Amniotic stem cell (primary cell): ENCODE measurements around the gene SETD4.

Source experiments
- DNase-seq: peaks from one replicate; lab custom pipeline; 2025; lab: John Stamatoyannopoulos, UW

The SETD4 gene

GRCh38 chr21:36045993-36046392 is 14.3 kb downstream of the SETD4 start:
- DNase-seq, result no peak

- DNase-seq, result no peak
These were observed 16.3 kb downstream of the SETD4 start for GRCh38 chr21:36044056-36044455.

GRCh38 chr21:36041910-36042309 is 18.4 kb downstream of the SETD4 start:
- DNase-seq, result no peak

DNA sequence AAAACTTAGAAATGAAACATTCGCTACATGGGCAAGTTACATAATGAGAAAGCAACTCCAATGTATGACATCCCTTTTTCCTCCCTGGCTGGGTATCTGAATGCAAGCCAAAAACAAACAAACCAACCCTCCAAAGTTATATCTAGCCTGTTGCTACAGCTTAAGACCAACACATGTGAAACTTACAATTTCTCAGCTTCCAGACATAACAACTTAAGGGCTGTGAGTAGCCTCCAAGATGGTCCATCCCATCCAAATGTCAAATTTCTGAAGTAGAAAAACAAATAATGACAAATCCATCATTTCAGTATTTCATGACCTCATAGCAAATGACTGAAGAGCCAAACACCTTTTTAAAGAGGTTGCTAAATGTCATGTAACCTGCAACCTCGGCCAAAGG is 19.9 kb downstream of the SETD4 start:
- no peak for DNase-seq

- DNase-seq, result no peak
These were observed 20.5 kb downstream of the SETD4 start for GRCh38 chr21:36039861-36040260.

DNA sequence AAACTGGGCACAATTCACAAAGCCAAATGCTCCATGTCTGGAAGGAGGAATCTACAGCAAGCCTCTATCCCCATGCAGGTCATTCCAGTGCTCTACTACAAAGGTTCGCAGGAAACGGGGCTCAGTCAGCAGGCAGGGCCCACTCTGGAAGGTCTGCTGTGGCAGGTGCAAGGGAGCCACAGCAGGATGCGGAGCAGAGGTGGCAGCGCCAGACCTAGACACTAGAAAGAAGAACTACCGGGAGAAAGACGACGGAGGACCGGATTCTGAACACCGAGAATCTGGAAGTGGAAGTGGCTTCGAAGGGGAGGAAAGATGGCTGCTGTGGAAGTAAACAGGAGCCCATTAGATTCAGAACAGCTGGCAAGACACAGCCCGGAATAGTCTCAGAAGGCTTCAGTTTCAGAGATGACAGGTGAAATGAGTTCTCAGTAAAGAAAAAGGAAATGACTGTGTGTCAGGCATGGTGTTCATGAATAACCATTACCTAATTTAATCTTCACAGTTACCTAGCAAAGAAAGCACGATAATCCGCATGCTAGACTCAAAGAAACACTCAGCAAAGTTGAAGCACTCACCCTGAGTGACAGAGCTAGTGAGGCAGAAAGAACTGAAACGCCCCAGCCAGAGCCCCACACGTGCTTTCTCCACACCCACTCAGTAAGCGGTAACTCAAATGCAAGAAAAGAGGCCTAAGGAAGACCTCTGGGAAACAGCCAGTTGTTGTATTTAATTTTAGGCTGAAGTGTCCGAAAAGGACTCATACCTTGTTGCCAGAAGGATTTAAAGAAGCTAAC is 21.4 kb downstream of the SETD4 start:
- no peak for DNase-seq

DNA sequence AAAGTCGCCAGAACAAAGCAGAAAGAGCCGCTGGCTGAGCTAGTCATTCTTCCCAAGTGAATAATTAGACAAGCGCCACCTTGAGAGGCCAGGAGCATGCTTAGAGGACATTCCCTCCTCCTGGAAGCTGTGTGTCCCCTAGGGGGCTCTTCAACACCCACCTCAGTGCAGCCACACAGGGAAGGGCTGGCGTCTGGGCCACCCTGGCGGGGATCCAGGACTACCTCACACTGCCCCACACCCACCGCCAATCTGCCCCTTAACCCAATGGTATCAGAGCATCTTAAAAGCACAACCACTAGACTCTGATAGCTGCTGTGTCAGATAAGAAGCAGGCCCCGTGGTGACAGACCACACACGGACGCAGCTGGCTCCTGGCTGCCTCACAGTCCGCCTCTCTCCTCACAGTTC is 24.9 kb downstream of the SETD4 start:
- DNase-seq, result no peak

- no peak for DNase-seq
These were observed 26.0 kb downstream of the SETD4 start for GRCh38 chr21:36034211-36034913.

GRCh38 chr21:36032647-36033406 is 27.5 kb downstream of the SETD4 start:
- no peak for DNase-seq

- no peak for DNase-seq
These were observed 29.6 kb downstream of the SETD4 start for GRCh38 chr21:36030581-36031189.

- DNase-seq, result no peak
These were observed 31.0 kb downstream of the SETD4 start for GRCh38 chr21:36029309-36029708.

GRCh38 chr21:36028127-36029069 is 31.9 kb downstream of the SETD4 start:
- DNase-seq, result peak; percentile 44

DNA sequence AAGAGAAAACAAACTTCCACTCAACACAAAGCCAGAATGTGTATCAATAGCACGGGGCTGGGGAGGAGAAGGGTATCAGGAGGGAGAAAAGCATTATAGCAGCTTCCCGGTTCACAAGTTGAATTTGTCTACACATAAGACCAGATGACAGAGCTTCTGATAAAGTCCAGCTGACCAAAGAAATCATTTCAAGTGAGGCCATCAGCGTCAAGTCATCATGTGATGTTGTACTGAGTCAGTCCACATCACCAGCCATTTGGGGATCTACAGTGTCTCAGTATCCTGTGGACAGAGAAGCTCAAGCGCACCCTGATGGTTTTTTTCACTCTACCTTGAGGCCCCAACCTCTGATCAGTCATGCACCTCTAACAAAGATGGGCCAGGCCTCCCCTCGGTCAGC is 33.0 kb downstream of the SETD4 start:
- DNase-seq, result no peak

DNA sequence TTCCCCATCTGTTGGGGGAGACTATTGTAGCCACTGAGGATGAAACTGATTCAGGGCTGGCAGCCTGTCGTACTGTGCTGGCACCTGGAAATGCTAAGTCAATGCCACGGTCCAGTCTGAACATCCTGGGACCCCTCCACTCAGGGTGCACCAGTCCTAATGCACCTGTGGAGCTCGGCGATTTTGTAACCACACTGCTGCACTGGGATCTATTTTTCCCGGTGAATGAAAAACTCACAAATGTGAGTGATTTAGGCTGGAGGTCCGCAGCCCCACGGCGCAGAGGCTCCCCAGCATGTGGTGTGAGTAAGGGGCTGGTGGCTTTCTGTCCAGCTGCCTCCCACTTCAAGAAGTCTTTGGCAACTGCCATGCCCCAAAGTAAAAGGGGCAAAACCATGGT is 35.5 kb downstream of the SETD4 start:
- no peak for DNase-seq

GRCh38 chr21:36023092-36023480 is 37.2 kb downstream of the SETD4 start:
- DNase-seq, result no peak

DNA sequence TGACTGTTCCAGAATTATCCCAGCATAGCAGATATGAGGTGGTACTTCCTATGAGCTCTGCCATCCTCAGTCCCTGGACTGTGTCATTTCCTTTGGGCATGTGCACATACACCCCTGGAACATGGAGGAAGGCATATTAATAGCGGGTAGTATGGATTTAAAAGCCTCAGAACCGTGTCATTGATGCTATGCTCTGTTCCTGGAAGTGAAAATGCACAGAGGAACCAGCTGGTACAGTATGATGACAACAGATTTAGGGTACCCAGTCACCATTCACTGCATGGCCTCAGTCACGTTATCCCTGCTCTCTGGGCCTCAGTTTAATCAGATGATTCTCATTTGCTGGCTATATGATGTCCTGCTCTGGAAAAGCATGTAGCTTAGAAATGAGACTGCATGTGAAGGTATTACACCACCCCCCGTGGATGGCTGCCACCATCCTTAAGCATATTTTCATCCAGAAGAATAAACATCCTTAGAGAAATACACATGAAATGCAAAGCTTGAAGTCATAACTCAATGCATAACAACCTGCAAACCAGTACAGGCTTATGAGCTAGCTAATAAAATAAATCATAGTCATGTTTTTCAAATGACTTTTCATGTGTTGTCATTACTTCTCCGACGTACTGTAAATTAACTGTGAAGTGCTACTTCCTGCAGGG is 37.8 kb downstream of the SETD4 start:
- no peak for DNase-seq

DNA sequence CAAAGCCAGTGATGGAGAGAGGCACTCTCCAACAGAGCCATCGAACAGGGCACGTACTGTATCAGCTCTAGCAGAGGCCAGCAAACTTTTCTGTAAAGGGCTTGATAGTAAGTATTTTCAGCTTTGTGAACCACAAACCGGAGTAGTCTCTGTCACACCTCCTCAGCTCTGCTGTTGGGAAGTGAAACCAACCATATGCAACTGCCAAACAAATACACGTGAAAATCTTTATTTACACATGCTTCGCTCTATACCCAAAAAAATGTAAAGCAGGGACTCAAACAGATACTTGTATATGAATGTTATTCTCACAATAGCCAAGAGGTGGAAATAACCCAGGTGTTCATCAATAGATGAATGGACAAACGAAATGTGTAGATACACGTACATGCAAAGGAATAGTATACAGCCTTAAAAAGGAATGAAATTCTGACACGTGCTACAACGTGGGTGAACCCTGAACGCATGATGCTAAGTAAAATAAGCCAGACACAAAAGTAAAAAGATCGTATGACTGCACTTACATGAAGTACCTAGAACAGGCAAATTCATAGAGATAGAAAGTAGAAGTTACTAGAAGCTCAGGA is 39.0 kb downstream of the SETD4 start:
- no peak for DNase-seq

DNA sequence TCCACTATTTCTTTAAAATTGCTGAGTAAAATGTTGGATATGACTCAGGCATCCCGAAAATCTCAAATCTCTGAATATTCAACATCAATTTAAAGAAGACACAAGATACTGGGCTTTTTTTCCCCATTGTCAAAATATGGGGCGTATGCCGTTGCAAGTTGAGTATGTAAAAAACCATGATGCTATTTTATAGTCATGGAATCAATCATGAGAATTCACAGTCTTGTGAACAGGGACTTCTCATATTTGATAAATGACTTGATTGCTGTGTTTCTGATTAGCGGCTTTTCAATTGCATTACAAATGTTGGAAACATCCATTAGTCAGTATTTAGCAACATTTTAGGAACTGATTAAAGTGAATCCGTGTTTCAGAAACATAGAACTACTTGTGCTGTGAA is 45.3 kb downstream of the SETD4 start:
- DNase-seq, result no peak

- no peak for DNase-seq
These were observed 49.5 kb downstream of the SETD4 start for GRCh38 chr21:36010801-36011200.

DNA sequence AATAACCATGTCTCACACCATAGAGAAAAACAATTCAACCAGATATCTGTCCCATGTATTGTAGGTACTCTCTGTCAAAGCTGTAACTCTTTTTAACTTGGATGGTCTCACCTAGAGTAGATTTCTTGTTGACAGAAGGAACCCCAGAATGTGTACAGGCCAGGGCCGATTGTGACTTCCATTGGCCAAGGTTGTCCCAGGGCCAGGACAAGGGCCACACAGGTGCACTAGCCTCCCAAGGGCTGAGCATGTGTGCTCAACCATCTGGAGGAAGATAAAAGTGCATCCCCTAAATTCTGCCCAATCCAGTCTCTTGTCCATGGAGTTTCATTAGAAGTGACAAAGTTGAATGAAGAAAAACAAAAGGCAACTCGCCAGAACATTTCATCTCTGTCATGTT is 51.8 kb downstream of the SETD4 start:
- DNase-seq, result no peak
